Sigmoid colon (tissue), 4 donors: ENCODE measurements around the gene SLC6A1.

Experiments
- CTCF ChIP-seq, 4 experiments: fragments of 450-650 bp in 3 of 4; fragments of 200-600 bp in 1 of 4; IDR thresholded peaks; one replicate each; pipeline ENCODE4 v1.5.1; 2016 to 2019; ENCODE audit warnings: antibody characterized with exemption in 4 of 4, mild to moderate bottlenecking in 3 of 4, moderate library complexity in 2 of 4
- EP300 ChIP-seq, 4 donors: sonication (generic); formaldehyde crosslinking; IDR thresholded peaks; one replicate each; pipeline ENCODE4 v1.6.1; 2017; ENCODE audit warnings: antibody characterized with exemption in 4 of 4
- POLR2A ChIP-seq, 2 donors: fragments of 450-650 bp; IDR thresholded peaks; one replicate each; pipeline ENCODE4 v1.6.1; 2016; ENCODE audit warnings: antibody characterized with exemption in 2 of 2, mild to moderate bottlenecking in 2 of 2, moderate library complexity in 2 of 2
- POLR2AphosphoS5 ChIP-seq, 4 donors: sonication (generic); formaldehyde crosslinking; IDR thresholded peaks; one replicate each; pipeline ENCODE4 v1.6.1; 2017; ENCODE audit warnings: antibody characterized with exemption in 4 of 4

DNA sequence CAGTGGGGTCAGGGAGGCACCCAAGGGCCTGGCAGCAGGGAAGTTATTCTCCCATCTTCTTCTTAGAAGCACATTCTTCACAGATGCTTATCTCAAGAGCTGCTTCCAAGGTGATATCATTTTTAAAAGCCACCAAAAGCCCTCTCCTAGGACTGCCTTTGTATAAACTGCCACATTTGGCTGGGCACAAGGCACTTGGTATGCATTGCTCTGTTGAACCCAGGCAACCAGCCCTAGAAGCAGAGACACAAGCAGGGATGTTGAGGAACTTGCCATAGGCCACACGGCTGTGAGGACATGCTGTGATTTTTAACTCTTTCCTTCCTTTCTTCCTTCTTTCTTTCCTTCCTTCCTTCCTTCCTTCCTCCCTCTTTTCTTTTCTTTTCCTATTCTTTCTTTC is 7.4 kb upstream of the SLC6A1 start:
- TF ChIP-seq CTCF (IDR thresholded peaks at IDR 0.05) (no peak), POLR2A (IDR thresholded peaks at IDR 0.05) (no peak), POLR2AphosphoS5 (IDR thresholded peaks at IDR 0.05) (no peak), EP300 (IDR thresholded peaks at IDR 0.05) (no peak)
